Neuronal stem cell (in vitro differentiated cells): ENCODE results near the gene MASP2.

Experiments
- DNase-seq: peaks from one replicate; pipeline ENCODE4 v3.0.0-alpha.2; 2013; ENCODE audit warnings: low spot score
- H2AFZ ChIP-seq: one replicate; pipeline ENCODE4 v1.6.1; 2013; ENCODE audit warnings: mild to moderate bottlenecking, low read length, inconsistent platforms
- H2AK5ac ChIP-seq: 2 replicates; pipeline ENCODE4 v1.6.1; 2013; ENCODE audit warnings: low read depth, mild to moderate bottlenecking, inconsistent platforms, low read length, moderate library complexity, mixed read lengths
- H2BK120ac ChIP-seq: 2 replicates; pipeline ENCODE4 v1.6.1; 2013; ENCODE audit warnings: low read depth, mild to moderate bottlenecking, inconsistent platforms, low read length, moderate library complexity, mixed read lengths
- H2BK12ac ChIP-seq: one replicate; pipeline ENCODE4 v1.6.1; 2013; ENCODE audit warnings: low read length, inconsistent platforms
- H2BK15ac ChIP-seq: 2 replicates; pipeline ENCODE4 v1.6.1; 2013; ENCODE audit warnings: mild to moderate bottlenecking, low read length, inconsistent platforms, mixed read lengths
- H2BK5ac ChIP-seq: one replicate; pipeline ENCODE4 v1.6.1; 2013; ENCODE audit warnings: inconsistent platforms, mild to moderate bottlenecking, low read length, moderate library complexity
- H3K14ac ChIP-seq: one replicate; pipeline ENCODE4 v1.6.1; 2013; ENCODE audit warnings: low read length, inconsistent platforms
- H3K18ac ChIP-seq: 2 replicates; pipeline ENCODE4 v1.6.1; 2013; ENCODE audit warnings: low read length, inconsistent platforms
- H3K23ac ChIP-seq: 2 replicates; pipeline ENCODE4 v1.6.1; 2013; ENCODE audit warnings: low read depth, mild to moderate bottlenecking, mixed read lengths, low read length, inconsistent platforms; ENCODE audit not compliant: poor library complexity
- H3K27ac ChIP-seq: replicated peaks from 3 replicates; pipeline ENCODE4 v1.5.1; 2013; ENCODE audit warnings: low read length, inconsistent platforms
- H3K27me3 ChIP-seq, 3 experiments: 2 replicates each; pipeline ENCODE4 v1.6.1; 2013; ENCODE audit warnings: low read length in 3 of 3, mild to moderate bottlenecking in 2 of 3, inconsistent platforms in 1 of 3, low read depth in 1 of 3, mixed read lengths in 1 of 3, moderate library complexity in 1 of 3; ENCODE audit not compliant: control insufficient read depth in 3 of 3, insufficient read depth in 3 of 3
- H3K36me3 ChIP-seq, 2 donors: replicated peaks in 1 of 2; 2 replicates each; pipeline ENCODE4 v1.6.1; 2013; ENCODE audit warnings: low read length in 2 of 2; ENCODE audit not compliant: control insufficient read depth in 2 of 2, insufficient read depth in 2 of 2
- H3K4ac ChIP-seq: 2 replicates; pipeline ENCODE4 v1.6.1; 2013; ENCODE audit warnings: inconsistent platforms, mild to moderate bottlenecking, low read length, moderate library complexity
- H3K4me1 ChIP-seq, 2 donors: 1 replicate in 1 of 2; 2 replicates in 1 of 2; pipeline ENCODE4 v1.6.1; 2013; ENCODE audit warnings: low read length in 2 of 2, low read depth in 1 of 2; ENCODE audit not compliant: control insufficient read depth in 2 of 2, insufficient read depth in 1 of 2
- H3K4me2 ChIP-seq: one replicate; pipeline ENCODE4 v1.6.1; 2013; ENCODE audit warnings: mild to moderate bottlenecking, low read length, inconsistent platforms; ENCODE audit not compliant: insufficient read depth, poor library complexity, severe bottlenecking
- H3K4me3 ChIP-seq, 2 donors: 2 replicates each; pipeline ENCODE4 v1.5.1; 2013; ENCODE audit warnings: low read length in 2 of 2, mild to moderate bottlenecking in 2 of 2, inconsistent platforms in 1 of 2, moderate library complexity in 1 of 2
- H3K79me1 ChIP-seq: one replicate; pipeline ENCODE4 v1.6.1; 2013; ENCODE audit warnings: low read depth, mild to moderate bottlenecking, inconsistent platforms, low read length, moderate library complexity
- H3K9ac ChIP-seq: one replicate; pipeline ENCODE4 v1.6.1; 2013; ENCODE audit warnings: mild to moderate bottlenecking, low read depth, low read length, inconsistent platforms; ENCODE audit not compliant: poor library complexity
- H3K9me3 ChIP-seq, 2 donors: replicated peaks in 1 of 2; 2 replicates each; pipeline versions ENCODE3 to v1.6.1; 2013; ENCODE audit warnings: low read length in 2 of 2, mild to moderate bottlenecking in 2 of 2, inconsistent platforms in 1 of 2, low read depth in 1 of 2, mixed read lengths in 1 of 2, moderate library complexity in 1 of 2; ENCODE audit not compliant: control insufficient read depth in 2 of 2, insufficient read depth in 1 of 2
- H4K8ac ChIP-seq: one replicate; pipeline ENCODE4 v1.6.1; 2013; ENCODE audit warnings: low read depth, mild to moderate bottlenecking, inconsistent platforms, low read length, moderate library complexity
- H4K91ac ChIP-seq: one replicate; pipeline ENCODE4 v1.6.1; 2013; ENCODE audit warnings: low read length, low read depth, mild to moderate bottlenecking, inconsistent platforms; ENCODE audit not compliant: poor library complexity
- WGBS, 2 donors: extraction: QIAGEN DNeasy Blood & Tissue Kit; methylation state at CpG; one replicate each; pipeline ENCODE4 v1.1.7; 2013; ENCODE audit warnings: missing lambda C conversion rate in 2 of 2, mixed read lengths in 1 of 2; ENCODE audit not compliant: insufficient read length in 2 of 2, insufficient replicate concordance in 1 of 2; ENCODE audit errors: extremely low coverage in 2 of 2; 5-methylcytosine and 5-hydroxymethylcytosine counted together

Gene MASP2

GRCh38 chr1:11044849-11045427 lies 2.1 kb downstream of the MASP2 start:
- H3K4me2 ChIP-seq = no peak overlapping the region
- WGBS, 2 donors = no CpG with 5 or more reads among the region's 16 CpGs
- DNase-seq = no peak

DNA sequence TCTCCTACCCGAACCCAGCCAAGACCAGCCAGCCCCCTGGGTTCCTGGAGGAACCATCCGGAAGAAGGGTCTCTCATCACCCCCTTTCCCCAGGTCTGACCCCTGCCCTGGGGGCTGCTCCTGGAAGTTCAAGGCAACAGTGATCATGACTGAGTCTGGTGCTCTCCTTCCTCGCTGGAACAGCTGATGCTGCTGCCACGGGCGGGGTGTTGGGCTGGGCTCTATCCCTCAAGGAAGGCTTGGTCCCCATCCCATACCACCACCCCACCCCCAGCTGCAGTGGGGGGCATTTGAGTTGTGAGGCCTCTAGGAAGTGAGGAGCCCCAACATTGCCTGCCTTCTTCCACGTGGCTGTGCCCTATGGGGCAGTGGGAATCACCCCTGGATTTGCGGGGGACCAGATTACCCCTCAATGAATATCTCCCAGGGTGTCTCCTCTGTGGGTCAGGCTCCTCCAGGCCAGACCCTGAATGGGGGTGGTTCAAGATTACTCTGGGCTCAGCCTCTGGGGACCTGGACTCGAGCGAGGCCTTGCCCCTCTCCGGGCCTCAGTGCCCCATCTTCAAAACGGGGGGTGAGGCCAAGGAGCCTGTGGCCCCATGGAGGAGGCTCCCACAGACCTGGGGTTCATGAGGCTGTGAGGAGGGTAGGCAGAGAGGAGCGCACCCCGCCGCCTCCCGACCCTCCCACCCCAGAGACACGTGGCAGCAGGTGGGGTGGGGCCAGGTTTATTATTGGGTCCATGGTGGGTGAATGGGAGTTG lies 2.8 kb downstream of the MASP2 start:
- Histone ChIP-seq H3K36me3 (no peaks in the 10 kb centered on the region), H2BK12ac (no peak overlapping the region), H3K4me3 (no peak overlapping the region), H3K27ac (no peak overlapping the region), H3K4ac (no peak overlapping the region), H3K23ac (no peak overlapping the region), H4K8ac (peak overlapping the region; percentile 82), H3K27me3 (peaks cover 0 to 5% (median 2%) of the 10 kb centered on the region in 3 experiments), H3K14ac (no peak overlapping the region), H3K18ac (peak overlapping the region; percentile 76), H2AFZ (no peak overlapping the region), H2BK120ac (no peak overlapping the region), H2AK5ac (peak overlapping the region; percentile 90), H2BK5ac (no peak overlapping the region), H4K91ac (no peak overlapping the region), H3K4me2 (no peak overlapping the region), H3K4me1 (peaks cover 3 to 4% of the 10 kb centered on the region in 2 donors), H3K9me3 (no peaks in the 10 kb centered on the region), H3K79me1 (no peaks in the 10 kb centered on the region), H3K9ac (no peak overlapping the region), H2BK15ac (peak overlapping the region; percentile 71)
- no peak for DNase-seq
- WGBS, 2 donors = no CpG with 5 or more reads among the region's 16 CpGs

More at GRCh38 chr1:11044849-11045427, 2.1 kb downstream of the MASP2 start:
- Histone ChIP-seq H3K4ac (no peak overlapping the region), H2BK120ac (no peak overlapping the region), H2BK15ac (peak overlapping the region; percentile 71), H4K91ac (no peak overlapping the region), H3K36me3 (no peaks in the 10 kb centered on the region), H2BK12ac (peak overlapping the region; percentile 41), H3K79me1 (no peaks in the 10 kb centered on the region), H4K8ac (peak overlapping the region; percentile 82), H3K14ac (peak overlapping the region; percentile 71), H3K4me3 (no peak overlapping the region), H2AFZ (peak overlapping the region; percentile 77), H3K9me3 (no peaks in the 10 kb centered on the region), H3K27ac (no peak overlapping the region), H3K27me3 (peaks cover 0 to 5% (median 2%) of the 10 kb centered on the region in 3 experiments), H2AK5ac (peak overlapping the region; percentile 97), H3K4me1 (peaks cover 3 to 4% of the 10 kb centered on the region in 2 donors), H3K18ac (peak overlapping the region; percentile 76), H3K9ac (no peak overlapping the region), H3K23ac (no peak overlapping the region), H2BK5ac (no peak overlapping the region)

DNA sequence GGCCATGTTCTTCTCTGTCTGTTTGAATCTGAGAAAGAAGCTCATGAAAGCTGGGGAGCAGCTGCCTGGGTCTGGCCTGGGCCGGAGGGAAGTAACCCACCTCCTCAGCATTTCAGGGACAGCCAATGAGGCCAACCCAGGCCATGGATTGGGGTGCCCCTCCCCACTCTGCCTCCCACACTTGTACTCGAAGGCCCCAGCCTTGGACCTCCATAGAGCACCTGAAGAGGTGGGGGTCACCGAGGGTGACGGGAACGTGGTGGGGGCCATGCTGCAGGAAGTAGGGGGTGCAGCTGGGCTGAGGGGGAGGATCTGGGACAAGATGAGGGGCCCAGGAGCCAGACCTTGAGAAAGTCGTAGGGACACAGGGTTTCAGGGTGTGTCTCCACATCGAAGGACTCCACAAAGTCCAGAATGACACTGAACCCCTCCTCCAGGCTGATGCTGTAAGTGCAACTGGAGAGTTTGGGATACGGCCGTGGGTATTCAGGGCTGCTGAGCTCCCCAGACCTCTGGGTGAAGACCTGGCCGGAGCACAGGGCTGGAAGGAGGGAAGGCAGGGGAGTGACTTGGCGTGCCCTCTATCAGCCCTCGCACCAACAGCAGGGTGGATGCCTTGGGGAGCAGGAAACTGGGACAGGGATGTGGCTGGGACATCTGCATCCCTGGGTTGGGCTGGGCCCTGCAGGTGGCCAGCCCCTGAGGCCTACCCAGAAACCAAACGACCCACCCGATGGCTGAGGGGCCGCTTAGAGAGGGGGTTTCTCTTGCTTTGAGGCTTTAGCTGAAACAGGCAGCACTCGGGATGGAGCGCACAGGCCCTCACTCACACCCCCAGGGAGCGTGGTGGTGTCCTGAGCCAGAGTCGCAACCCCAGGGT lies 3.8 kb downstream of the MASP2 start:
- Histone ChIP-seq H3K9ac (no peak overlapping the region), H2BK12ac (no peak overlapping the region), H3K27ac (no peak overlapping the region), H3K79me1 (no peaks in the 10 kb centered on the region), H2AFZ (no peak overlapping the region), H3K4ac (no peak overlapping the region), H2AK5ac (no peak overlapping the region), H3K18ac (no peak overlapping the region), H4K8ac (no peak overlapping the region), H3K4me2 (no peak overlapping the region), H2BK5ac (no peak overlapping the region), H3K9me3 (no peaks in the 10 kb centered on the region), H3K27me3 (peaks cover 0 to 5% (median 2%) of the 10 kb centered on the region in 3 experiments), H3K4me3 (no peak overlapping the region), H2BK120ac (no peak overlapping the region), H3K4me1 (peaks cover 3 to 4% of the 10 kb centered on the region in 2 donors), H3K36me3 (no peaks in the 10 kb centered on the region), H4K91ac (no peak overlapping the region), H3K23ac (peak overlapping the region; percentile 52), H3K14ac (peak overlapping the region; percentile 17), H2BK15ac (peak overlapping the region; percentile 42)
- no CpG with 5 or more reads among the region's 19 CpGs for WGBS, 2 donors
- no peak for DNase-seq
